Measurements from ENCODE around the gene ADIPOR2. TPM values are rescaled to one million over a fixed set of nuclear protein-coding genes. Genes with fewer than 3 reads are reported as not detected.

Gene ADIPOR2
- total and polyA plus RNA-seq, 2 of the 4 experiments (the other 2 are of a cell fraction) = 20.0 to 24.9 TPM

DNA sequence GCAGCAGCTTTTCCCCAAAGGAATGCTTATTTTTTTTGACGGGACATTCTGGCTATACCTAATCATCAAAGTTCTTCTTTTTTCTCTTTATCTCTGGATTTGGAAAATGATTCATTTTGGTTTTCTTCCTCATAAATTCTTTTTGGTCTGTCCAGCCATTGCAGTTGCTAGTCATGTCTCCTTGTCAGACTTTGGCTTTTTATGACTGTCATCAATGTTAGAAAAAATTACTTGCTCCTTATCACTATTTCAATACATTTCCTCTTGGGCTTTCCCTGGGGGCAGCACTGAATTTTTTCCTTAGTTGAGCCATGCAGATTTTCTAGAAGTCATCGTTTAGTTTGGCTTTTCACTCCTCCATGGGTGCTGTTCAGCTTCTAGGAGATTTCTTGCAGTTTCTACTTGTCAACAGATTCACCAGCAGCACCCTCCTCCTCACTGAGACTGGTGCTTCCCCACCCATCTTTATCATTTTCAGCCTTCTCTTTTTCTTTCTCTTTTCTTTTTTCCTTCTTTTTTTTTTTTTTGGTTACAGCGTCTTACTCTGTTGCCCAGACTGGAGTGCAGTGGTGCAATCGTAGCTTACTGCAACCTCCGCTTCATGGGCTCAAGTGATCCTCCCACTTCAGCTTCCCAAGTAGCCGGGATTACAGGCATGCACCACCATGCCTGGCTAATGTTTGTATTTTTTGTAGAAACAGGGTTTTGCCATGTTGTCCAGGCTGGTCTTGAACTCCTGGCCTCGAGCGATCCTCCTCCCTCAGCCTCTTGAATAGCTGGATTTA, 5.2 kb downstream of the ADIPOR2 start (continued):
- no peak for TF ChIP-seq RFX5 (IDR thresholded peaks at IDR 0.05; ENCODE audit: low read depth, low read length)

GRCh38 chr12:1696800-1697199, 5.9 kb downstream of the ADIPOR2 start:
- Histone ChIP-seq H3K4me1 (ENCODE audit: control insufficient read depth, insufficient read depth, low read length) (peaks cover 5% of the 10 kb centered on the region; the same call in 1 of the 2 replicates), H3K4me2 (ENCODE audit: low read depth, low read length) (no peak overlapping the region), H4K8ac (ENCODE audit: low read depth in 2 of 2, low read length in 2 of 2) (no peak overlapping the region), H3K4me3 (ENCODE audit: insufficient read depth, low read depth, low read length) (no peak overlapping the region), H3K9me1 (ENCODE audit: insufficient read depth, low read length) (peaks cover 5% of the 10 kb centered on the region), H3K36me3 (ENCODE audit: control insufficient read depth, insufficient read depth, low read length) (0 out of 2 replicates have a peak, but pooled peaks cover 1% of the 10 kb centered on the region), H3K18ac (ENCODE audit: low read depth, low read length) (no peak overlapping the region), H2AK5ac (ENCODE audit: low read depth, low read length) (no peak overlapping the region), H3K14ac (replicated peaks; ENCODE audit: low read depth, low read length) (no peak overlapping the region), H3K79me1 (ENCODE audit: low read depth in 1 of 2, low read length in 2 of 2) (peaks cover 28 to 71% of the 10 kb centered on the region in 2 experiments), H4K5ac (ENCODE audit: low read depth, low read length) (no peak overlapping the region), H3K4ac (ENCODE audit: low read depth, low read length) (no peak overlapping the region), H3K27ac (ENCODE audit: insufficient read depth, low read length) (no peak overlapping the region), H2AK9ac (replicated peaks; ENCODE audit: low read depth, low read length, poor library complexity) (no peak overlapping the region), H3K9ac (ENCODE audit: low read depth, low read length) (no peak overlapping the region), H2BK15ac (ENCODE audit: low read depth, low read length) (no peak overlapping the region), H3K9me3 (ENCODE audit: control insufficient read depth, insufficient read depth, low read length) (no peaks in the 10 kb centered on the region), H4K20me1 (ENCODE audit: insufficient read depth, low read length) (peaks cover 45% of the 10 kb centered on the region), H2BK120ac (ENCODE audit: low read depth, low read length) (no peak overlapping the region), H2BK5ac (ENCODE audit: low read depth, low read length, poor library complexity, severe bottlenecking) (no peak overlapping the region), H3K27me3 (ENCODE audit: control insufficient read depth, insufficient read depth, low read length) (no peaks in the 10 kb centered on the region), H3K23ac (ENCODE audit: low read depth, low read length) (peak overlapping the region; percentile 27; the same call in 1 of the 2 replicates), H2BK20ac (ENCODE audit: low read depth, low read length) (no peak overlapping the region), H4K91ac (ENCODE audit: insufficient read depth, low read depth, low read length) (no peak overlapping the region), H2AFZ (replicated peaks; ENCODE audit: low read length, poor library complexity) (no peak overlapping the region), H3K56ac (ENCODE audit: extremely low read depth, insufficient read depth, low read length) (no peak overlapping the region)
- dilution Hi-C loops (cut with HindIII; ENCODE audit: low sequenced_read_pairs, unreplicated experiment) = no loop called here
- ATAC-seq (ENCODE audit: low read depth) (no peak), DNase-seq (no peak)
- ChIA-PET POLR2A (ENCODE audit: unreplicated experiment) (no interaction called here), CTCF (no interaction called here)
- BruUV-seq (replicated peaks) = no TSS peak
- in situ Hi-C loops (cut with MboI; ENCODE audit: low sequenced_read_pairs) = no loop called here
- intact Hi-C loops (cut with micrococcal nuclease) = no loop called here
- TF ChIP-seq, protein P1, sequence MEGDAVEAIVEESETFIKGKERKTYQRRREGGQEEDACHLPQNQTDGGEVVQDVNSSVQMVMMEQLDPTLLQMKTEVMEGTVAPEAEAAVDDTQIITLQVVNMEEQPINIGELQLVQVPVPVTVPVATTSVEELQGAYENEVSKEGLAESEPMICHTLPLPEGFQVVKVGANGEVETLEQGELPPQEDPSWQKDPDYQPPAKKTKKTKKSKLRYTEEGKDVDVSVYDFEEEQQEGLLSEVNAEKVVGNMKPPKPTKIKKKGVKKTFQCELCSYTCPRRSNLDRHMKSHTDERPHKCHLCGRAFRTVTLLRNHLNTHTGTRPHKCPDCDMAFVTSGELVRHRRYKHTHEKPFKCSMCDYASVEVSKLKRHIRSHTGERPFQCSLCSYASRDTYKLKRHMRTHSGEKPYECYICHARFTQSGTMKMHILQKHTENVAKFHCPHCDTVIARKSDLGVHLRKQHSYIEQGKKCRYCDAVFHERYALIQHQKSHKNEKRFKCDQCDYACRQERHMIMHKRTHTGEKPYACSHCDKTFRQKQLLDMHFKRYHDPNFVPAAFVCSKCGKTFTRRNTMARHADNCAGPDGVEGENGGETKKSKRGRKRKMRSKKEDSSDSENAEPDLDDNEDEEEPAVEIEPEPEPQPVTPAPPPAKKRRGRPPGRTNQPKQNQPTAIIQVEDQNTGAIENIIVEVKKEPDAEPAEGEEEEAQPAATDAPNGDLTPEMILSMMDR (conservative IDR thresholded peaks at IDR 0.05; ENCODE audit: low read depth, low read length) = no peak
- TF ChIP-seq USF2 (IDR thresholded peaks at IDR 0.05; ENCODE audit: low read depth, low read length) (no peak), POLR2A (IDR thresholded peaks at IDR 0.05; ENCODE audit: low read depth, low read length) (no peak), MAFK (IDR thresholded peaks at IDR 0.05; ENCODE audit: low read depth, low read length) (no peak), CEBPB (IDR thresholded peaks at IDR 0.05; ENCODE audit: low read depth, low read length) (no peak), MXI1 (IDR thresholded peaks at IDR 0.05; ENCODE audit: borderline replicate concordance, low read depth, low read length) (no peak), RFX5 (IDR thresholded peaks at IDR 0.05; ENCODE audit: low read depth, low read length) (no peak), RAD21 (IDR thresholded peaks at IDR 0.05; ENCODE audit: low read length) (no peak), SMC3 (IDR thresholded peaks at IDR 0.05; ENCODE audit: low read depth, low read length) (no peak), NFE2L2 (IDR thresholded peaks at IDR 0.05; ENCODE audit: low read depth, low read length) (no peak), RCOR1 (IDR thresholded peaks at IDR 0.05; ENCODE audit: insufficient replicate concordance, low read length) (no peak), CHD1 (IDR thresholded peaks at IDR 0.05; ENCODE audit: low read depth, low read length) (no peak), FOS (IDR thresholded peaks at IDR 0.05; ENCODE audit: low read depth, low read length) (no peak), ELK1 (IDR thresholded peaks at IDR 0.05; ENCODE audit: borderline replicate concordance, low read depth, low read length) (no peak)
